ENCODE results near the gene HEATR1.

HEATR1 gene

DNA sequence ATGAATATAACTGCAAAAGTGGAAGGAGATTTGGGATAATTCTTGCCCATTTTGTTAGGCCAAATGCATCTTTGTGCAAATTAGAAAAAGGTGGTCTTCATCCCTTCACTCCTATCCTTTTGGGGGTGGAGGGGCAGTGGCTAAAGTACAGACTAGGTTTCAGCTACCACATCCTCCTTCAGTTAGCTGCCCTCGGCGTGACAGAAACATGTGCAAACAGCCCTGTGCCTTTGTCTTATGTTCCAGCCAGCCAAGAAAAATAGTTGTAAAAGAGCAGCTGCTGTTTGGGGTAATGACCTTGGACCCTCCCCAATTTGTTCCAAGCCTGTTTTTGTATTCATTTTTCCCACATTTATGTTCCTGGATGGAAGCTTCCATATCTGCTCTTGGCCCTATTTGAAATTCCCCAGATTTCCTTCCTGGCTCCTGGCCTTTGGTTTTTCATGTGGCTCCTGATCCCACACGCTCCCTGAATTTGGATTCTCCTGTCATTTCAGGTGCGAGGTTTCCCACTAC lies 88.8 kb downstream of the HEATR1 start:
- TF ChIP-seq, protein P1, sequence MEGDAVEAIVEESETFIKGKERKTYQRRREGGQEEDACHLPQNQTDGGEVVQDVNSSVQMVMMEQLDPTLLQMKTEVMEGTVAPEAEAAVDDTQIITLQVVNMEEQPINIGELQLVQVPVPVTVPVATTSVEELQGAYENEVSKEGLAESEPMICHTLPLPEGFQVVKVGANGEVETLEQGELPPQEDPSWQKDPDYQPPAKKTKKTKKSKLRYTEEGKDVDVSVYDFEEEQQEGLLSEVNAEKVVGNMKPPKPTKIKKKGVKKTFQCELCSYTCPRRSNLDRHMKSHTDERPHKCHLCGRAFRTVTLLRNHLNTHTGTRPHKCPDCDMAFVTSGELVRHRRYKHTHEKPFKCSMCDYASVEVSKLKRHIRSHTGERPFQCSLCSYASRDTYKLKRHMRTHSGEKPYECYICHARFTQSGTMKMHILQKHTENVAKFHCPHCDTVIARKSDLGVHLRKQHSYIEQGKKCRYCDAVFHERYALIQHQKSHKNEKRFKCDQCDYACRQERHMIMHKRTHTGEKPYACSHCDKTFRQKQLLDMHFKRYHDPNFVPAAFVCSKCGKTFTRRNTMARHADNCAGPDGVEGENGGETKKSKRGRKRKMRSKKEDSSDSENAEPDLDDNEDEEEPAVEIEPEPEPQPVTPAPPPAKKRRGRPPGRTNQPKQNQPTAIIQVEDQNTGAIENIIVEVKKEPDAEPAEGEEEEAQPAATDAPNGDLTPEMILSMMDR (IDR thresholded peaks at IDR 0.05; ENCODE audit: poor library complexity, severe bottlenecking) = no peak
- peaks cover 19% of the 10 kb centered on the region for H3K4me1 ChIP-seq (ENCODE audit: insufficient read depth, poor library complexity, severe bottlenecking)
- DNase-seq (ENCODE audit: low spot score) (no peak), ATAC-seq (ENCODE audit: low read depth) (no peak)
- H3K27me3 ChIP-seq (ENCODE audit: insufficient read depth, poor library complexity, severe bottlenecking) = no peaks in the 10 kb centered on the region
- H3K27ac ChIP-seq (ENCODE audit: poor library complexity, severe bottlenecking) = no peak overlapping the region
- H3K36me3 ChIP-seq (ENCODE audit: low read depth) = no peaks in the 10 kb centered on the region
- no peak overlapping the region for H3K4me3 ChIP-seq (ENCODE audit: severe bottlenecking)
- no peaks in the 10 kb centered on the region for H3K9me3 ChIP-seq (ENCODE audit: severe bottlenecking)

DNA sequence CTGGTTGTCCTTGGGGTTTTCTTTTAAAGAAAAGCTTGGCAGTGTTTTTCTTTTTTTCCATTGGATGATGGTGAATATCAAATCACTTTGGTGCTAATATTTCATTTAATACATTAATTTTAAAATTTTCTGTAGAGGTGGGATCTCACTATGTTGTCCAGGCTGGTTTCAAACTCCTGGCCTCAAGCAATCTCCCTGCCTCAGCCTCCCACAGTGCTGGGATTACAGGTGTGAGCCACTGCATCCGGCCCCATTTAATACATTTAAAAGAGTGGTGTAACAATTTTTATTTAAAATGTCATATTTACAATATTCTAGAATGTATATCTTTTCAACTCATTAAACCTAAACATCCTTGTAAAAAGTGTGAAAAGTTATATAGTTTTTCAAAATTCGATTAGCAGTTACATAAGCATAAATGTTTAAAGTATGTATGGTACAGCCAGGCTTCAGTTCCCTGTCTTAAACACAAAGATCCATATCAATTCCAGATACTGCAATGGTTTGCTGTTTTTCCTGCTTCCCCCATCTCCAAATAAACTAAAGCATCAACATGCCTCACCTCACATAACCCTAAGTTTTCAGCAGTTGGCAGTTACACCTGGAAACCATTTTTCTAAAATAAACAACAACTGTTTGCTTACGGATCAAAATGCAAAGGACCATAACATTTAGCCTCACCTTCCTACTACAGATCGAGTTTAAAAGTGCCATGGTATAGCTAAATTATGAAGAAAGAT lies 89.4 kb downstream of the HEATR1 start:
- Histone ChIP-seq H3K27ac (ENCODE audit: poor library complexity, severe bottlenecking) (no peak overlapping the region), H3K27me3 (ENCODE audit: insufficient read depth, poor library complexity, severe bottlenecking) (no peaks in the 10 kb centered on the region), H3K4me1 (ENCODE audit: insufficient read depth, poor library complexity, severe bottlenecking) (peaks cover 19% of the 10 kb centered on the region), H3K36me3 (ENCODE audit: low read depth) (no peaks in the 10 kb centered on the region), H3K4me3 (ENCODE audit: severe bottlenecking) (no peak overlapping the region), H3K9me3 (ENCODE audit: severe bottlenecking) (no peaks in the 10 kb centered on the region)
- TF ChIP-seq, protein P1 (IDR thresholded peaks at IDR 0.05; ENCODE audit: poor library complexity, severe bottlenecking) = no peak
- DNase-seq (ENCODE audit: low spot score) = no peak
- ATAC-seq (ENCODE audit: low read depth) = no peak

DNA sequence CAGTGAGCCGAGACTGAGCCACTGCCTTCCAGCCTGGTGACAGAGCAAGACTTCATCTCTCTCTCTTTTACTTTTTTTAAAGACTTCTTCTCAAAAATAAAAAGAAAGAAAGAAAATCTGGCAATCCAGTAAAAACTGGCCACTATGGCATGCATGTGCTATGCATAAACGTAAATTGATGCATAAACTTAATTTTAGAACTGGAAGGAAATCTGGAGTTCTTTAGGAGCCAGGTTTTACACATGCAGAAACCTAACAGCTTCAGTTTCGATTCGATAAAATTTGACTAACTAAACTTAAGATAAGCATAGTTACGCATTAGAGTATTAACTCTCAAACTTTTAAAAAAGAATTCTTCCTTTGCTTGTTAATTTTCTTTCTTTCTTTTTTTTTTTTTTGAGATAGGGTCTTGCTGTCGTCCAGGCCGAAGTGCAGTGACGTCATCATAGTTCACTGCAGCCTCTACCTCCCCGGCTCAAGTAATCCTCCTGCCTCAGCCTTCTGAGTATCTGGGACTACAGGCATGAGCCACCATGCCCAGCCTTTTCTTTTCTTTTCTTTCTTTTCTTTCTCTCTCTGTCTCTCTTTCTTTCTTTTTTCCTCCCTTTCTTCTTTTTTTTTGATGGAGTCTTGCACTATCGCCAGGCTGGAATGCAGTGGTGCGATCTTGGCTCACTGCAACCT lies 92.4 kb downstream of the HEATR1 start:
- Histone ChIP-seq H3K4me3 (ENCODE audit: severe bottlenecking) (no peak overlapping the region), H3K9me3 (ENCODE audit: severe bottlenecking) (no peaks in the 10 kb centered on the region), H3K27me3 (ENCODE audit: insufficient read depth, poor library complexity, severe bottlenecking) (no peaks in the 10 kb centered on the region), H3K36me3 (ENCODE audit: low read depth) (no peaks in the 10 kb centered on the region), H3K27ac (ENCODE audit: poor library complexity, severe bottlenecking) (no peak overlapping the region), H3K4me1 (ENCODE audit: insufficient read depth, poor library complexity, severe bottlenecking) (peaks cover 5% of the 10 kb centered on the region)
- TF ChIP-seq, protein P1 (IDR thresholded peaks at IDR 0.05; ENCODE audit: poor library complexity, severe bottlenecking) = no peak
- ATAC-seq (ENCODE audit: low read depth) (no peak), DNase-seq (ENCODE audit: low spot score) (no peak)

DNA sequence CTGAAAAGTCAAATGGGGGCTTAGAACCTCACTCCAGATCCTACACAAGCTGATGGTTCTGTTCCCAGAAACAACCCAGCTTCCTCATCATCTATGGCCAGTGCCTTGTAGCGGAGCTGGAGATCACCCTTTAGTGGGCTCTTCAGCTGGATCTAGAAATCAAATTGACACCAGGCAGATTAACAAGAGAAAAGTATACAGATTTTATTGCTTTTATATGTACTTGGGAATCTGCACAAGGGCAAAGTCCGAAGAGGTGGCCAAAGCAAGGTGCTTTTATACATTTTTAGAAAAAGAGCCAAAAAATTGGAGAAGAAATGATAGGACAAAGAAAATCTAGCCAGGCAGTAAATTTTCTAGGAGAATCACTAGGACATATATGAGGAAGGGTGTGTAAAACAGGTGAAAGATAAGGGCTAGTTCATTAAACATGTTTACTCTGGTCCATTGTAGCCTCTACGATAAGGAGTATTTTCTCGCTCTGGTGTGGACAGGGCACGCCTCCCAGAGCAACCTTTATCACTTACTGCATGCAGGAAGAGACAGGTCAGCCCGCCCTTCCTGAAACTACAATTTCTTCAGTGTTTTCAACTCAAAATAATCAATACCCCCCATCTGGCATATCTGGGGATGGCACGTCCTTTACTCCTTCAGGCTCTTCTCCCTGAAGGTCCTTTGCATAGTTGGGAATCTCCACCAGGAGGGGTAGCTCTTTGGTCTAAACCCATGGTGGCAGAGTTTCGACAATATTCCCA lies 94.5 kb downstream of the HEATR1 start:
- TF ChIP-seq, protein P1 (IDR thresholded peaks at IDR 0.05; ENCODE audit: poor library complexity, severe bottlenecking) = no peak
- no peak for ATAC-seq (ENCODE audit: low read depth)
- H3K36me3 ChIP-seq (ENCODE audit: low read depth) = no peaks in the 10 kb centered on the region
- H3K27me3 ChIP-seq (ENCODE audit: insufficient read depth, poor library complexity, severe bottlenecking) = no peaks in the 10 kb centered on the region
- H3K4me1 ChIP-seq (ENCODE audit: insufficient read depth, poor library complexity, severe bottlenecking) = no peaks in the 10 kb centered on the region
- no peaks in the 10 kb centered on the region for H3K9me3 ChIP-seq (ENCODE audit: severe bottlenecking)
- DNase-seq (ENCODE audit: low spot score) = no peak
- H3K4me3 ChIP-seq (ENCODE audit: severe bottlenecking) = no peak overlapping the region
- H3K27ac ChIP-seq (ENCODE audit: poor library complexity, severe bottlenecking) = no peak overlapping the region
